MCF 10A (cell line): ENCODE results near the gene INSC. TPM values are rescaled to one million over a fixed set of nuclear protein-coding genes. Genes with fewer than 3 reads are reported as not detected.

Experiments
- BruUV-seq: library from RNA; stranded (reverse); fragments of 400-500 nt; replicated peaks from 2 replicates; lab custom pipeline; 2021; lab: Mats Ljungman, UMichigan
- CTCF ChIA-PET: fragments of 300-600 bp; sonication (Branson Sonifier 250); formaldehyde crosslinking; extraction: SDS; loops from one replicate; lab custom pipeline; 2021; ENCODE audit warnings: antibody characterized with exemption, inconsistent platforms; lab: Yijun Ruan, JAX
- POLR2A ChIA-PET: fragments of 300-600, 350-650 bp; sonication (Branson Sonifier 250); formaldehyde crosslinking; extraction: SDS; loops from one replicate; lab custom pipeline; 2020; ENCODE audit warnings: antibody characterized with exemption, inconsistent platforms; lab: Yijun Ruan, JAX
- DNase-seq: peaks from one replicate; pipeline ENCODE4 v3.0.0-alpha.2; 2018; ENCODE audit not compliant: unreplicated experiment
- H3K27ac Mint-ChIP-seq: one replicate; pipeline ENCODE4 v1.8.0; 2022; ENCODE audit warnings: mild to moderate bottlenecking, low read depth, mixed read lengths; ENCODE audit not compliant: unreplicated experiment
- H3K27me3 Mint-ChIP-seq: one replicate; pipeline ENCODE4 v1.8.0; 2022; ENCODE audit warnings: mixed read lengths; ENCODE audit not compliant: insufficient read depth, unreplicated experiment
- H3K36me3 Mint-ChIP-seq: one replicate; pipeline ENCODE4 v1.8.0; 2022; ENCODE audit warnings: mild to moderate bottlenecking, moderate library complexity, mixed read lengths; ENCODE audit not compliant: insufficient read depth, unreplicated experiment
- H3K4me1 Mint-ChIP-seq: one replicate; pipeline ENCODE4 v1.8.0; 2022; ENCODE audit warnings: mixed read lengths; ENCODE audit not compliant: insufficient read depth, unreplicated experiment
- H3K4me3 Mint-ChIP-seq: one replicate; pipeline ENCODE4 v1.8.0; 2022; ENCODE audit warnings: mild to moderate bottlenecking, moderate library complexity, mixed read lengths; ENCODE audit not compliant: unreplicated experiment
- H3K9me3 Mint-ChIP-seq: one replicate; pipeline ENCODE4 v1.8.0; 2022; ENCODE audit warnings: mixed read lengths; ENCODE audit not compliant: unreplicated experiment
- CTCF ChIP-seq: fragments of 200-600 bp; IDR thresholded peaks from one replicate; pipeline ENCODE4 v1.8.0; 2022; ENCODE audit warnings: antibody characterized with exemption, mild to moderate bottlenecking; ENCODE audit not compliant: unreplicated experiment
- intact Hi-C: fragments of 100-400 bp; cut with micrococcal nuclease; formaldehyde crosslinking; loops from 2 replicates; pipeline ENCODE4 v1.14.1; 2022
- total RNA-seq: library from RNA; stranded (reverse); gene quantifications from 2 replicates; pipeline ENCODE4 v1.2.3, GENCODE V29; 2022

INSC gene
- total RNA-seq, 1 experiment from 2014 or later: 5.8 TPM

GRCh38 chr11:15112131-15112541, 2.6 kb upstream of the INSC start:
- no TSS peak for BruUV-seq
- DNase-seq: no peak
- POLR2A ChIA-PET: interaction anchor here (0.5 to 1.4 kb wide), 4 partner anchors 12 to 271 kb away, joined by 3 to 4 read pairs (median 4); no protein-coding TSS in a partner anchor

GRCh38 chr11:15113381-15113780, 1.3 kb upstream of the INSC start:
- ChIA-PET POLR2A (no interaction called here), CTCF (interaction anchor here (0.6 to 7.0 kb wide), 6 partner anchors 13 to 205 kb away, joined by 3 to 59 read pairs (median 5); no protein-coding TSS in a partner anchor)
- Mint-ChIP-seq H3K27me3 (no peaks in the 10 kb centered on the region), H3K4me1 (peaks cover 8% of the 10 kb centered on the region), H3K27ac (no peak overlapping the region), H3K36me3 (no peaks in the 10 kb centered on the region), H3K4me3 (no peak overlapping the region), H3K9me3 (no peaks in the 10 kb centered on the region)
- BruUV-seq: no TSS peak
- DNase-seq: no peak
- intact Hi-C loops: no loop called here
- TF ChIP-seq CTCF: no peak

More at GRCh38 chr11:15112131-15112541, 2.6 kb upstream of the INSC start:
- H3K9me3 Mint-ChIP-seq: no peaks in the 10 kb centered on the region
- intact Hi-C loops: no loop called here
- CTCF ChIA-PET: interaction anchor here (7.0 kb wide), 1 partner anchor 11 kb away, joined by 59 read pairs; no protein-coding TSS in a partner anchor
- TF ChIP-seq CTCF: no peak
- H3K27me3 Mint-ChIP-seq: no peaks in the 10 kb centered on the region
- peaks cover 20% of the 10 kb centered on the region for H3K4me1 Mint-ChIP-seq
- H3K36me3 Mint-ChIP-seq: no peaks in the 10 kb centered on the region
- peak overlapping the region; percentile 69 for H3K27ac Mint-ChIP-seq
- H3K4me3 Mint-ChIP-seq: no peak overlapping the region

GRCh38 chr11:15115686-15116085, 963 bp downstream of the INSC start:
- POLR2A ChIA-PET: no interaction called here
- no peaks in the 10 kb centered on the region for H3K27me3 Mint-ChIP-seq
- H3K36me3 Mint-ChIP-seq: no peaks in the 10 kb centered on the region
- no peak overlapping the region for H3K27ac Mint-ChIP-seq
- CTCF ChIA-PET: interaction anchor here (0.8 kb wide), 1 partner anchor 44 kb away, joined by 5 read pairs; no protein-coding TSS in a partner anchor
- TF ChIP-seq CTCF: no peak
- no TSS peak for BruUV-seq
- peaks cover 17% of the 10 kb centered on the region for H3K4me1 Mint-ChIP-seq
- no peaks in the 10 kb centered on the region for H3K9me3 Mint-ChIP-seq
- no peak for DNase-seq
- no peak overlapping the region for H3K4me3 Mint-ChIP-seq
- intact Hi-C loops: no loop called here

- intact Hi-C loops: no loop called here
- no peak for TF ChIP-seq CTCF
- Mint-ChIP-seq H3K27ac (no peak overlapping the region), H3K36me3 (no peaks in the 10 kb centered on the region), H3K27me3 (no peaks in the 10 kb centered on the region), H3K9me3 (no peaks in the 10 kb centered on the region), H3K4me1 (peaks cover 25% of the 10 kb centered on the region), H3K4me3 (no peak overlapping the region)
- ChIA-PET POLR2A (interaction anchor here (0.7 kb wide), 1 partner anchor 12 kb away, joined by 5 read pairs; no protein-coding TSS in a partner anchor), CTCF (interaction anchor here (0.7 to 2.2 kb wide), 8 partner anchors 8 to 700 kb away, joined by 3 to 11 read pairs (median 6); no protein-coding TSS in a partner anchor)
- DNase-seq: no peak
- no TSS peak for BruUV-seq
Measured at GRCh38 chr11:15117751-15118150, 3.0 kb downstream of the INSC start.
